HG02588 (cell line): ENCODE results near the gene CBFA2T3.

Source experiments
- ATAC-seq: cut with Tn5 transposase; IDR thresholded peaks from one replicate; pipeline ENCODE4 v1.9.1; 2021; ENCODE audit warnings: mild to moderate bottlenecking, moderate library complexity; ENCODE audit not compliant: unreplicated experiment

Gene CBFA2T3

GRCh38 chr16:88911946-88912310 is 65.1 kb downstream of the CBFA2T3 start:
- no peak for ATAC-seq

GRCh38 chr16:88911136-88911945 is 65.7 kb downstream of the CBFA2T3 start:
- no peak for ATAC-seq

- ATAC-seq = no peak
Measured at GRCh38 chr16:88910284-88911135, 66.5 kb downstream of the CBFA2T3 start.

GRCh38 chr16:88909431-88910210 is 67.4 kb downstream of the CBFA2T3 start:
- no peak for ATAC-seq

GRCh38 chr16:88908307-88908706 is 68.7 kb downstream of the CBFA2T3 start:
- ATAC-seq = no peak

GRCh38 chr16:88907768-88908167 is 69.2 kb downstream of the CBFA2T3 start:
- no peak for ATAC-seq

- ATAC-seq = no peak
Measured at GRCh38 chr16:88906535-88907105, 70.4 kb downstream of the CBFA2T3 start.

GRCh38 chr16:88906020-88906419 is 71.0 kb downstream of the CBFA2T3 start:
- no peak for ATAC-seq

- no peak for ATAC-seq
Measured at GRCh38 chr16:88905563-88905962, 71.4 kb downstream of the CBFA2T3 start.

GRCh38 chr16:88904676-88905365 is 72.2 kb downstream of the CBFA2T3 start:
- ATAC-seq = no peak

GRCh38 chr16:88903267-88903666 is 73.7 kb downstream of the CBFA2T3 start:
- no peak for ATAC-seq

GRCh38 chr16:88902744-88903143 is 74.3 kb downstream of the CBFA2T3 start:
- no peak for ATAC-seq

GRCh38 chr16:88901718-88902337 is 75.2 kb downstream of the CBFA2T3 start:
- ATAC-seq = no peak

- ATAC-seq = no peak
Measured at GRCh38 chr16:88900662-88901052, 76.3 kb downstream of the CBFA2T3 start.

GRCh38 chr16:88899901-88900661 is 76.9 kb downstream of the CBFA2T3 start:
- ATAC-seq = no peak

- no peak for ATAC-seq
Measured at GRCh38 chr16:88897696-88898425, 79.1 kb downstream of the CBFA2T3 start.

- ATAC-seq = no peak
Measured at GRCh38 chr16:88896238-88897070, 80.6 kb downstream of the CBFA2T3 start.

GRCh38 chr16:88895335-88895734 is 81.7 kb downstream of the CBFA2T3 start:
- no peak for ATAC-seq
